HepG2 (cell line): ENCODE results near the gene HEBP1. TPM values are rescaled to one million over a fixed set of nuclear protein-coding genes. Genes with fewer than 3 reads are reported as not detected.

Source experiments
- CC2D1A ChIP-seq: sonication (generic); formaldehyde crosslinking; IDR thresholded peaks from 2 replicates; pipeline ENCODE4 v1.8.1; 2023; ENCODE audit warnings: mild to moderate bottlenecking, missing genetic modification reagents
- CEBPG ChIP-seq: IDR thresholded peaks from 2 replicates; pipeline ENCODE4 v1.6.1; 2016
- EP300 ChIP-seq, 3 experiments: sonication (generic) in 1 of 3; formaldehyde crosslinking in 1 of 3; IDR thresholded peaks; 2 replicates each; pipeline versions ENCODE4 v1.5.1 to v1.6.1; 2011 to 2020; ENCODE audit warnings: low read depth in 2 of 3, low read length in 2 of 3, borderline replicate concordance in 1 of 3, improper control_type of control experiment in 1 of 3, mild to moderate bottlenecking in 1 of 3, missing genetic modification reagents in 1 of 3, moderate library complexity in 1 of 3
- FOSL2 ChIP-seq: sonication (generic); formaldehyde crosslinking; IDR thresholded peaks from 2 replicates; pipeline ENCODE4 v1.4.0; 2020; ENCODE audit warnings: missing genetic modification reagents
- IKZF4 ChIP-seq: sonication (generic); formaldehyde crosslinking; IDR thresholded peaks from 2 replicates; pipeline ENCODE4 v1.5.1; 2020; ENCODE audit warnings: borderline replicate concordance, mild to moderate bottlenecking, low read depth, missing genetic modification reagents; ENCODE audit errors: not compliant biosample characterization
- MAFG ChIP-seq: sonication (generic); formaldehyde crosslinking; IDR thresholded peaks from 2 replicates; pipeline ENCODE4 v1.5.1; 2020; ENCODE audit warnings: mild to moderate bottlenecking, missing genetic modification reagents
- NCOA2 ChIP-seq: sonication (generic); formaldehyde crosslinking; IDR thresholded peaks from 2 replicates; pipeline ENCODE4 v1.8.0; 2022; ENCODE audit warnings: inconsistent platforms
- PAX8 ChIP-seq: sonication (generic); formaldehyde crosslinking; IDR thresholded peaks from 2 replicates; pipeline ENCODE4 v1.8.0; 2022; ENCODE audit warnings: mild to moderate bottlenecking, missing genetic modification reagents, borderline replicate concordance
- PHF21A ChIP-seq: sonication (generic); formaldehyde crosslinking; IDR thresholded peaks from 2 replicates; pipeline ENCODE4 v1.5.0; 2020; ENCODE audit warnings: mild to moderate bottlenecking, missing genetic modification reagents
- RBM39 ChIP-seq: fragments of 200-400 bp; formaldehyde crosslinking; IDR thresholded peaks from one replicate; pipeline ENCODE4 v1.6.1; 2018; ENCODE audit warnings: antibody characterized with exemption, mild to moderate bottlenecking, low read depth, low read length; ENCODE audit not compliant: poor library complexity, severe bottlenecking
- SETDB1 ChIP-seq: sonication (generic); formaldehyde crosslinking; IDR thresholded peaks from 2 replicates; pipeline ENCODE4 v1.5.1; 2020; ENCODE audit warnings: missing genetic modification reagents, mild to moderate bottlenecking, borderline replicate concordance
- SIN3B ChIP-seq: fragments of 150-350 bp; IDR thresholded peaks from 2 replicates; pipeline ENCODE4 v1.6.1; 2014; ENCODE audit warnings: low read length
- SMYD3 ChIP-seq: sonication (generic); formaldehyde crosslinking; IDR thresholded peaks from 2 replicates; pipeline ENCODE4 v1.8.1; 2023; ENCODE audit warnings: mild to moderate bottlenecking, missing genetic modification reagents
- SOX13 ChIP-seq, 3 experiments: fragments of 450-650 bp in 1 of 3; sonication (generic) in 1 of 3; formaldehyde crosslinking in 1 of 3; IDR thresholded peaks in 2 of 3; conservative IDR thresholded peaks in 1 of 3; 2 replicates each; pipeline versions ENCODE4 v1.5.0 to v1.6.1; 2016 to 2020; ENCODE audit warnings: antibody characterized with exemption in 1 of 3, mild to moderate bottlenecking in 1 of 3, missing compliant biosample characterization in 1 of 3, missing genetic modification reagents in 1 of 3, moderate library complexity in 1 of 3
- SOX6 ChIP-seq, 2 experiments: fragments of 450-650 bp in 1 of 2; sonication (generic) in 1 of 2; formaldehyde crosslinking in 1 of 2; IDR thresholded peaks; 2 replicates each; pipeline versions ENCODE4 v1.4.0 to v1.6.1; 2017 to 2020; ENCODE audit warnings: antibody characterized with exemption in 1 of 2, mild to moderate bottlenecking in 1 of 2, missing genetic modification reagents in 1 of 2
- YY1 ChIP-seq: IDR thresholded peaks from 2 replicates; pipeline ENCODE4 v1.6.1; 2011; ENCODE audit warnings: low read length, low read depth, moderate library complexity, mild to moderate bottlenecking; ENCODE audit not compliant: insufficient read depth, insufficient replicate concordance
- ZNF264 ChIP-seq: sonication (generic); formaldehyde crosslinking; IDR thresholded peaks from 2 replicates; pipeline ENCODE4 v1.4.0; 2020; ENCODE audit warnings: missing genetic modification reagents
- ZNF292 ChIP-seq: sonication (generic); formaldehyde crosslinking; IDR thresholded peaks from 2 replicates; pipeline ENCODE4 v1.8.1; 2022; ENCODE audit warnings: mild to moderate bottlenecking, low read depth, missing genetic modification reagents, borderline replicate concordance
- ZNF496 ChIP-seq: sonication (generic); formaldehyde crosslinking; IDR thresholded peaks from 2 replicates; pipeline ENCODE4 v1.8.1; 2023; ENCODE audit warnings: mild to moderate bottlenecking, moderate library complexity, missing genetic modification reagents; ENCODE audit not compliant: insufficient replicate concordance
- ZNF546 ChIP-seq: sonication (generic); formaldehyde crosslinking; conservative IDR thresholded peaks from 2 replicates; pipeline ENCODE4 v1.8.1; 2023; ENCODE audit warnings: mild to moderate bottlenecking, missing genetic modification reagents
- ZNF557 ChIP-seq: sonication (generic); formaldehyde crosslinking; IDR thresholded peaks from 2 replicates; pipeline ENCODE4 v1.4.0; 2020; ENCODE audit warnings: missing genetic modification reagents
- ZNF598 ChIP-seq: sonication (generic); formaldehyde crosslinking; IDR thresholded peaks from 2 replicates; pipeline ENCODE4 v1.5.1; 2020; ENCODE audit warnings: mild to moderate bottlenecking, missing genetic modification reagents, borderline replicate concordance
- ZNF766 ChIP-seq: sonication (generic); formaldehyde crosslinking; IDR thresholded peaks from 2 replicates; pipeline ENCODE4 v1.5.0; 2020; ENCODE audit warnings: missing genetic modification reagents, borderline replicate concordance
- ZNF777 ChIP-seq: sonication (generic); formaldehyde crosslinking; IDR thresholded peaks from 2 replicates; pipeline ENCODE4 v1.4.0; 2020; ENCODE audit warnings: missing genetic modification reagents
- polyA plus RNA-seq, 8 experiments: library from polyadenylated mRNA; depleted of rRNA in 3 of 8; stranded (reverse) in 7 of 8; unstranded in 1 of 8; fragments of >200 nt; fragmentation: Illumina TruSeq in 4 of 8; extraction: Trizol in 4 of 8; gene quantifications; 2 replicates each; pipeline versions ENCODE4 v1.2.1 to v1.2.3, GENCODE V29; 2011 to 2016; ENCODE audit warnings: low read depth in 4 of 8, missing spikeins in 1 of 8, mixed read lengths in 1 of 8; ENCODE audit not compliant: insufficient read depth in 1 of 8
- total RNA-seq, 5 experiments: library from RNA; depleted of rRNA; stranded (reverse); fragments of >200 nt; fragmentation: Illumina TruSeq; extraction: Trizol; gene quantifications; 2 replicates each; pipeline ENCODE4 v1.2.3, GENCODE V29; 2016; ENCODE audit warnings: low read depth in 1 of 5
- TF ChIP-seq, protein P1 (sequence below): IDR thresholded peaks from 2 replicates; pipeline ENCODE4 v1.6.1; 2016; ENCODE audit warnings: low read depth, borderline replicate concordance
- TF ChIP-seq, protein P2 (sequence below): sonication (generic); formaldehyde crosslinking; IDR thresholded peaks from 2 replicates; pipeline ENCODE4 v1.8.0; 2022; ENCODE audit warnings: missing genetic modification reagents, mild to moderate bottlenecking, moderate library complexity, borderline replicate concordance
- TF ChIP-seq, protein P3 (sequence below): sonication (generic); formaldehyde crosslinking; IDR thresholded peaks from 2 replicates; pipeline ENCODE4 v1.5.0; 2020; ENCODE audit warnings: missing genetic modification reagents, mild to moderate bottlenecking, borderline replicate concordance

HEBP1 gene
- total and polyA plus RNA-seq, 2 of the 13 experiments (the other 11 are each of a cell fraction or from before 2014, with no cell fraction given), result 7.8 to 9.4 TPM

DNA sequence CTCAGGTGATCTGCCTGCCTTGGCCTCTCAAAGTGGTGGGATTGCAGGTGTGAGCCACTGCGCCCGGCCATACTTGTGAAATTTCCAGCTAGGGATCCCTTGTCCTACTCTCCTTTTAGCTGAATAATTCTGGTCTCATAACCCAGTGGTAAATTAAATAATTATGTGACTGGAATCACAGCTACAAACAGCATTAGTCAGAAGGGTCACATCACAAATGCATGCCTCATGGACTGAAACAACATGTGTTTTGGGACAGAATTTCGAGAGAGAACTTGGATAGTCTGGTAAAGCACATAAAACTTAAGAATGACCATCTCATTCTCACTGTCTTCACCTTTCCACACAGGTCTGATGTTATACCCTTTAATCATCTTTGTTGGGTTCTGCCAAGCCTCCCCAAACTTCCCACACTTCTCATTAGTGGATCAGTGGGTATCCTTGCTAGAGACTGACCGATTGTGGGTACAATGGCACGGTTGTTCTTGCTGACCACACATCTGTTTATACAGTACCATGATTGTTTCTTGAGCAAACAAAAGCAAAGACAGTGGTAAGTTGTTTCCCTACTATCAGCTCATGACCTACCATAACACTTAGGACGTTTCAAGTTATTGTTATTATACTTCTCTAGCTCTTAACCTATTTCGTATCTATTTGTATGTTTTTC, 53.2 kb downstream of the HEBP1 start (continued):
- TF ChIP-seq SIN3B (no peak), ZNF292 (CRISPR knock-in tag) (no peak), PHF21A (CRISPR knock-in tag) (no peak), SETDB1 (CRISPR knock-in tag) (no peak), PAX8 (CRISPR knock-in tag) (no peak), ZNF264 (CRISPR knock-in tag) (no peak), SOX13 (IDR thresholded peaks at IDR 0.05) (peak; percentile 67; the same call in 1 of the 2 replicates), SOX13 (CRISPR knock-in tag; conservative IDR thresholded peaks at IDR 0.05 in 1 of 2, IDR thresholded peaks at IDR 0.05 in 1 of 2) (peak in 1 of 2 experiments; percentile 93; a peak in 2 of 4 replicates), ZNF546 (no peak), RBM39 (no peak), FOSL2 (CRISPR knock-in tag) (peak; percentile 50; the same call in 1 of the 2 replicates), SMYD3 (no peak), NCOA2 (CRISPR knock-in tag) (peak; percentile 53; the same call in 1 of the 2 replicates), ZNF777 (CRISPR knock-in tag) (no peak), ZNF766 (CRISPR knock-in tag) (no peak), IKZF4 (no peak), MAFG (no peak), ZNF598 (CRISPR knock-in tag) (no peak), ZNF496 (no peak), CC2D1A (CRISPR knock-in tag) (no peak), EP300 (IDR thresholded peaks at IDR 0.05; ENCODE audit: low read depth in 2 of 2, low read length in 2 of 2) (peak in 1 of 2 experiments; percentile 43; a peak in 1 of 4 replicates), EP300 (CRISPR knock-in tag; IDR thresholded peaks at IDR 0.05; ENCODE audit: borderline replicate concordance) (peak; percentile 47; the same call in 1 of the 2 replicates), YY1 (no peak), CEBPG (no peak; the same call in 1 of the 2 replicates), SOX6 (IDR thresholded peaks at IDR 0.05) (no peak), SOX6 (CRISPR knock-in tag; IDR thresholded peaks at IDR 0.05) (peak; percentile 88), ZNF557 (CRISPR knock-in tag) (no peak)
- TF ChIP-seq, protein P1, sequence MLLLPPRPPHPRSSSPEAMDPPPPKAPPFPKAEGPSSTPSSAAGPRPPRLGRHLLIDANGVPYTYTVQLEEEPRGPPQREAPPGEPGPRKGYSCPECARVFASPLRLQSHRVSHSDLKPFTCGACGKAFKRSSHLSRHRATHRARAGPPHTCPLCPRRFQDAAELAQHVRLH, result no peak
- TF ChIP-seq, protein P2, sequence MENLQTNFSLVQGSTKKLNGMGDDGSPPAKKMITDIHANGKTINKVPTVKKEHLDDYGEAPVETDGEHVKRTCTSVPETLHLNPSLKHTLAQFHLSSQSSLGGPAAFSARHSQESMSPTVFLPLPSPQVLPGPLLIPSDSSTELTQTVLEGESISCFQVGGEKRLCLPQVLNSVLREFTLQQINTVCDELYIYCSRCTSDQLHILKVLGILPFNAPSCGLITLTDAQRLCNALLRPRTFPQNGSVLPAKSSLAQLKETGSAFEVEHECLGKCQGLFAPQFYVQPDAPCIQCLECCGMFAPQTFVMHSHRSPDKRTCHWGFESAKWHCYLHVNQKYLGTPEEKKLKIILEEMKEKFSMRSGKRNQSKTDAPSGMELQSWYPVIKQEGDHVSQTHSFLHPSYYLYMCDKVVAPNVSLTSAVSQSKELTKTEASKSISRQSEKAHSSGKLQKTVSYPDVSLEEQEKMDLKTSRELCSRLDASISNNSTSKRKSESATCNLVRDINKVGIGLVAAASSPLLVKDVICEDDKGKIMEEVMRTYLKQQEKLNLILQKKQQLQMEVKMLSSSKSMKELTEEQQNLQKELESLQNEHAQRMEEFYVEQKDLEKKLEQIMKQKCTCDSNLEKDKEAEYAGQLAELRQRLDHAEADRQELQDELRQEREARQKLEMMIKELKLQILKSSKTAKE (CRISPR knock-in tag), result no peak
- TF ChIP-seq, protein P3, sequence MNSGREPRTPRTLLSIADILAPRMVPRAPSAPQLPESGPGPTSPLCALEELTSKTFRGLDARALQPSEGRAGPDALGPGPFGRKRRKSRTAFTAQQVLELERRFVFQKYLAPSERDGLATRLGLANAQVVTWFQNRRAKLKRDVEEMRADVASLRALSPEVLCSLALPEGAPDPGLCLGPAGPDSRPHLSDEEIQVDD (CRISPR knock-in tag), result no peak
